Lung (tissue), 12 donors: ENCODE results near the gene TOMT. TPM values are rescaled to one million over a fixed set of nuclear protein-coding genes. Genes with fewer than 3 reads are reported as not detected.
A peak's percentile ranks its signal among the peaks of the same experiment; 100 is the strongest.

Source experiments
- ATAC-seq: fragments of 200-7000 bp; cut with Tn5 transposase; one replicate; pipeline ENCODE4 v1.9.1; 2020; ENCODE audit warnings: moderate number of reproducible peaks; ENCODE audit not compliant: insufficient read depth, low FRiP score
- DNase-seq, 3 donors: peaks; one replicate each; pipeline ENCODE4 v3.0.0-alpha.2; 2013 to 2017
- H3K27ac ChIP-seq, 2 donors: one replicate each; pipeline ENCODE4 v1.5.1; 2013; ENCODE audit warnings: mild to moderate bottlenecking in 2 of 2, moderate library complexity in 2 of 2, control low read depth in 1 of 2, inconsistent platforms in 1 of 2, low read depth in 1 of 2, low read length in 1 of 2
- H3K27me3 ChIP-seq, 3 donors: one replicate each; pipeline ENCODE4 v1.5.1; 2013; ENCODE audit warnings: low read length in 2 of 3; ENCODE audit not compliant: control insufficient read depth in 3 of 3, insufficient read depth in 3 of 3
- H3K36me3 ChIP-seq, 4 donors: one replicate each; pipeline ENCODE4 v1.5.1; 2013; ENCODE audit warnings: low read length in 4 of 4, mild to moderate bottlenecking in 1 of 4, moderate library complexity in 1 of 4; ENCODE audit not compliant: control insufficient read depth in 4 of 4, insufficient read depth in 4 of 4
- H3K4me1 ChIP-seq, 5 donors: one replicate each; pipeline ENCODE4 v1.5.1; 2013; ENCODE audit warnings: low read length in 5 of 5, mild to moderate bottlenecking in 2 of 5, moderate library complexity in 1 of 5; ENCODE audit not compliant: control insufficient read depth in 5 of 5, insufficient read depth in 5 of 5
- H3K4me3 ChIP-seq: one replicate; pipeline ENCODE4 v1.5.1; 2013; ENCODE audit warnings: mild to moderate bottlenecking, control low read depth, moderate library complexity
- H3K9ac ChIP-seq, 2 donors: one replicate each; pipeline ENCODE4 v1.5.1; 2013; ENCODE audit warnings: low read length in 2 of 2, control low read depth in 1 of 2; ENCODE audit not compliant: insufficient read depth in 1 of 2
- H3K9me3 ChIP-seq, 4 donors: one replicate each; pipeline ENCODE4 v1.5.1; 2013; ENCODE audit warnings: low read length in 3 of 4, mild to moderate bottlenecking in 1 of 4, moderate library complexity in 1 of 4; ENCODE audit not compliant: control insufficient read depth in 4 of 4, insufficient read depth in 3 of 4
- WGBS, 2 donors: extraction: QIAGEN DNeasy Blood & Tissue Kit; methylation state at CpG; one replicate each; pipeline ENCODE4 v1.1.7; 2013; 5-methylcytosine and 5-hydroxymethylcytosine counted together
- polyA plus RNA-seq, 2 donors: library from polyadenylated mRNA; stranded (reverse); fragments of 200-250 nt; gene quantifications; one replicate each; pipeline ENCODE4 v1.2.1, GENCODE V29; 2013
- total RNA-seq, 2 donors: library from RNA; depleted of rRNA in 1 of 2; stranded (reverse); fragments of >200 nt in 1 of 2; gene quantifications; one replicate each; pipeline ENCODE4 v1.2.1, GENCODE V29; 2014 to 2021
- TF ChIP-seq, protein P1 (sequence below): IDR thresholded peaks from 2 replicates; pipeline ENCODE4 v1.5.1; 2012; ENCODE audit warnings: mild to moderate bottlenecking; ENCODE audit errors: control extremely low read depth, extremely low read depth
- donor health status: control.
- donor health status: control.
- donor health status: Bipolar disorder and iron deficiency.
- donor health status: healthy.
- donor health status: DM: yes; HTN: yes; CAD: no.

The TOMT gene
- total and polyA plus RNA-seq, 4 donors = not detected

DNA sequence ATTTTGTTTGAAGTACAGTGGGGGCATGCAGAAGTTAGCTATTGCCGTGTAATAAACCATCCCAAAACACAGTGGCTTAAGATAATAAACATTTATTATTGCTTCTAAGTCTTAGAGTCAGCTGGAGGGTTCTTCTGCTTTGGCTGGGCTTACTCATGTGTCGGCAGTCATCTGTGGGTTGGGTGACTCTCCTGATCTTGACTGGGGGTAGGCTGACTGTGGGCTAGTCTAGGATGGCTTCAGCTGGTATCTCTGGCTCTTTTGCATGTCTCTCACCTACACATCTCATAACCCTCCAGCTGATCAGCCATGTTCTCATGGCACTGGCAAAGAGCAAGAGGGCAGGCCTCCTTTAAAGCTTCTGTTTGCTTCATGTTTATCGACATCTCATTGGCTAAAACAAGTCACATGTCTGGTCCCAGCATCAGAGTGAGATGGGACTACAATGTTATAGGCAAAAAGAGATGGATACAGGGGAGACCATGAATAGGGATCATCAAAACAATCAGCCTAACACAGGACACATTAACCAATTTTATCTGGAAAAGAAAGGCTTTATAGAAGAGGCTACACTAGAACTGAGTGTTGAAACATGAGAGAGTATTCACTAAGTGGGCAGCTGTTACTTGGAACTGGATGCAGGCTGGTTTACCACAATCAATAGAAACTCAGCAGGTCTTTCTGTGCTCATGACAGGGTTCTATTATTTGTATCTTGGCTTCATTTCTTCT, 19.9 kb upstream of the TOMT start:
- no peak overlapping the region for H3K27ac ChIP-seq
- 96 to 98% methylated on average over 3 of the region's 3 CpGs for WGBS, 2 donors
- no peak for ATAC-seq

GRCh38 chr11:72088076-72088808, 17.5 kb upstream of the TOMT start:
- H3K4me3 ChIP-seq = no peak overlapping the region
- no peak overlapping the region for H3K9ac ChIP-seq
- no peak overlapping the region for H3K27ac ChIP-seq
- H3K27me3 ChIP-seq = no peaks in the 10 kb centered on the region
- TF ChIP-seq, protein P1, sequence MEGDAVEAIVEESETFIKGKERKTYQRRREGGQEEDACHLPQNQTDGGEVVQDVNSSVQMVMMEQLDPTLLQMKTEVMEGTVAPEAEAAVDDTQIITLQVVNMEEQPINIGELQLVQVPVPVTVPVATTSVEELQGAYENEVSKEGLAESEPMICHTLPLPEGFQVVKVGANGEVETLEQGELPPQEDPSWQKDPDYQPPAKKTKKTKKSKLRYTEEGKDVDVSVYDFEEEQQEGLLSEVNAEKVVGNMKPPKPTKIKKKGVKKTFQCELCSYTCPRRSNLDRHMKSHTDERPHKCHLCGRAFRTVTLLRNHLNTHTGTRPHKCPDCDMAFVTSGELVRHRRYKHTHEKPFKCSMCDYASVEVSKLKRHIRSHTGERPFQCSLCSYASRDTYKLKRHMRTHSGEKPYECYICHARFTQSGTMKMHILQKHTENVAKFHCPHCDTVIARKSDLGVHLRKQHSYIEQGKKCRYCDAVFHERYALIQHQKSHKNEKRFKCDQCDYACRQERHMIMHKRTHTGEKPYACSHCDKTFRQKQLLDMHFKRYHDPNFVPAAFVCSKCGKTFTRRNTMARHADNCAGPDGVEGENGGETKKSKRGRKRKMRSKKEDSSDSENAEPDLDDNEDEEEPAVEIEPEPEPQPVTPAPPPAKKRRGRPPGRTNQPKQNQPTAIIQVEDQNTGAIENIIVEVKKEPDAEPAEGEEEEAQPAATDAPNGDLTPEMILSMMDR = no peak
- ATAC-seq (no peak), DNase-seq (no peak)
- no peaks in the 10 kb centered on the region for H3K9me3 ChIP-seq
- H3K4me1 ChIP-seq = peaks cover 0 to 5% (median 0%) of the 10 kb centered on the region in 5 donors
- 82 to 92% methylated on average over 4 of the region's 4 CpGs for WGBS, 2 donors
- peaks cover 2 to 15% (median 12%) of the 10 kb centered on the region in 4 donors for H3K36me3 ChIP-seq

More for the DNA sequence above, 19.9 kb upstream of the TOMT start:
- TF ChIP-seq, protein P1 = no peak
- peaks cover 0 to 8% (median 4%) of the 10 kb centered on the region in 5 donors for H3K4me1 ChIP-seq
- H3K36me3 ChIP-seq = peaks cover 2 to 15% (median 11%) of the 10 kb centered on the region in 4 donors
- DNase-seq = no peak
- H3K27me3 ChIP-seq = no peaks in the 10 kb centered on the region
- H3K9me3 ChIP-seq = no peaks in the 10 kb centered on the region
- no peak overlapping the region for H3K9ac ChIP-seq
- H3K4me3 ChIP-seq = no peak overlapping the region

DNA sequence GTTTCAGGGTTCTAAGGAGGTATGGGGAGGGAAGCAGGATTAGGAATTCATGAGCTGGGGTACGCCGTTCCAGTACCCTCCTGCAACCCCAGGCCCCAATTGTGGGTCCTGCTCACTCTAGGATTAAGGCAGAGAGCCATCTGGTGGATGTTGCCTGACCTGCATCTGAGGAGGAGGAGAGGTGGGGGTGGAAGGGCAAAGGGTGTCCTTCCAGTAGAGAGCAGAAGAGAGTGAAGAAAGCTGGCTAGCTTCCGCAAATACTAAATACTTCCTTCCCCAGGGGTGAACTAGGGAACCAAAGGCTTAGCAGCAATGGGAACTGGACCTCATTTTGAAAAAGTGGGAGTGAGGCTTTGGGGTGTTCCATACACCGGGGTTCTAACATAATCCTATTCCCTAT, 14.4 kb upstream of the TOMT start:
- ATAC-seq = peak; percentile 88
- Histone ChIP-seq H3K4me1 (peaks cover 0 to 5% (median 0%) of the 10 kb centered on the region in 5 donors), H3K36me3 (peaks cover 2 to 21% (median 13%) of the 10 kb centered on the region in 4 donors), H3K27me3 (no peaks in the 10 kb centered on the region), H3K9me3 (no peaks in the 10 kb centered on the region), H3K9ac (peak overlapping the region in 1 of 2 donors; percentile 8), H3K27ac (peak overlapping the region in 1 of 2 donors; percentile 1), H3K4me3 (no peak overlapping the region)
- peak; percentile 69 to 77 (median 74) for DNase-seq
- WGBS, 2 donors = 25 to 30% methylated on average over 4 of the region's 4 CpGs
- TF ChIP-seq, protein P1 = peak; percentile 86
